ENCODE measurements around the gene NPC1L1.

Gene NPC1L1

DNA sequence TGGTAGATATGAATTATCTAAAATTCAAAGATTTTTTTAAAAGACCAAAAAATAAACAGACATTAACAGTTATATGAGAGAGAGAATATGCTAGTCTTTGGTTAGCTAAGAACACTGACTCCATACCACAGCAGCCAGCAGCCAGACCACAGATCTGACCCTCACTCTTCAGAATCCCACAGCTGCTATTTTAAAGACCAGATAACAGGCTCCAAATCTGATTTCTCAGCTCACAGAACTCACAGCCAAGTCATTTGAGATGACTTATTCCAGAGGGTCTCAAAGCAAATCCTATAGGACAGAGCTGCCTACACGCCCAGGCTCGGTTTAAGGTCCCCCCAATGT, 71.0 kb downstream of the NPC1L1 start:
- ChIA-PET POLR2A (no interaction called here), CTCF (interaction anchor here (0.6 to 1.0 kb wide), 3 partner anchors 54 to 229 kb away, joined by 3 to 5 read pairs (median 3); no protein-coding TSS in a partner anchor)
- no peak for TF ChIP-seq ZNF335 (tag by site-specific recombination; conservative IDR thresholded peaks at IDR 0.05)
- TF ChIP-seq ZNF670 (tag by site-specific recombination; IDR thresholded peaks at IDR 0.05; ENCODE audit: low read depth), result no peak
- TF ChIP-seq, protein P1, sequence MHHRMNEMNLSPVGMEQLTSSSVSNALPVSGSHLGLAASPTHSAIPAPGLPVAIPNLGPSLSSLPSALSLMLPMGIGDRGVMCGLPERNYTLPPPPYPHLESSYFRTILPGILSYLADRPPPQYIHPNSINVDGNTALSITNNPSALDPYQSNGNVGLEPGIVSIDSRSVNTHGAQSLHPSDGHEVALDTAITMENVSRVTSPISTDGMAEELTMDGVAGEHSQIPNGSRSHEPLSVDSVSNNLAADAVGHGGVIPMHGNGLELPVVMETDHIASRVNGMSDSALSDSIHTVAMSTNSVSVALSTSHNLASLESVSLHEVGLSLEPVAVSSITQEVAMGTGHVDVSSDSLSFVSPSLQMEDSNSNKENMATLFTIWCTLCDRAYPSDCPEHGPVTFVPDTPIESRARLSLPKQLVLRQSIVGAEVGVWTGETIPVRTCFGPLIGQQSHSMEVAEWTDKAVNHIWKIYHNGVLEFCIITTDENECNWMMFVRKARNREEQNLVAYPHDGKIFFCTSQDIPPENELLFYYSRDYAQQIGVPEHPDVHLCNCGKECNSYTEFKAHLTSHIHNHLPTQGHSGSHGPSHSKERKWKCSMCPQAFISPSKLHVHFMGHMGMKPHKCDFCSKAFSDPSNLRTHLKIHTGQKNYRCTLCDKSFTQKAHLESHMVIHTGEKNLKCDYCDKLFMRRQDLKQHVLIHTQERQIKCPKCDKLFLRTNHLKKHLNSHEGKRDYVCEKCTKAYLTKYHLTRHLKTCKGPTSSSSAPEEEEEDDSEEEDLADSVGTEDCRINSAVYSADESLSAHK (tag by site-specific recombination; IDR thresholded peaks at IDR 0.05), result no peak
- TF ChIP-seq, protein P2, sequence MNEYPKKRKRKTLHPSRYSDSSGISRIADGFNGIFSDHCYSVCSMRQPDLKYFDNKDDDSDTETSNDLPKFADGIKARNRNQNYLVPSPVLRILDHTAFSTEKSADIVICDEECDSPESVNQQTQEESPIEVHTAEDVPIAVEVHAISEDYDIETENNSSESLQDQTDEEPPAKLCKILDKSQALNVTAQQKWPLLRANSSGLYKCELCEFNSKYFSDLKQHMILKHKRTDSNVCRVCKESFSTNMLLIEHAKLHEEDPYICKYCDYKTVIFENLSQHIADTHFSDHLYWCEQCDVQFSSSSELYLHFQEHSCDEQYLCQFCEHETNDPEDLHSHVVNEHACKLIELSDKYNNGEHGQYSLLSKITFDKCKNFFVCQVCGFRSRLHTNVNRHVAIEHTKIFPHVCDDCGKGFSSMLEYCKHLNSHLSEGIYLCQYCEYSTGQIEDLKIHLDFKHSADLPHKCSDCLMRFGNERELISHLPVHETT (tag by site-specific recombination; IDR thresholded peaks at IDR 0.05), result no peak
- TF ChIP-seq ZNF707 (tag by site-specific recombination; IDR thresholded peaks at IDR 0.05), result no peak
- no peak for TF ChIP-seq ZNF266 (tag by site-specific recombination; IDR thresholded peaks at IDR 0.05; ENCODE audit: low read depth)
- no peak for TF ChIP-seq ZNF354C (tag by site-specific recombination; IDR thresholded peaks at IDR 0.05; ENCODE audit: borderline replicate concordance, low read depth)
- TF ChIP-seq, protein P3, sequence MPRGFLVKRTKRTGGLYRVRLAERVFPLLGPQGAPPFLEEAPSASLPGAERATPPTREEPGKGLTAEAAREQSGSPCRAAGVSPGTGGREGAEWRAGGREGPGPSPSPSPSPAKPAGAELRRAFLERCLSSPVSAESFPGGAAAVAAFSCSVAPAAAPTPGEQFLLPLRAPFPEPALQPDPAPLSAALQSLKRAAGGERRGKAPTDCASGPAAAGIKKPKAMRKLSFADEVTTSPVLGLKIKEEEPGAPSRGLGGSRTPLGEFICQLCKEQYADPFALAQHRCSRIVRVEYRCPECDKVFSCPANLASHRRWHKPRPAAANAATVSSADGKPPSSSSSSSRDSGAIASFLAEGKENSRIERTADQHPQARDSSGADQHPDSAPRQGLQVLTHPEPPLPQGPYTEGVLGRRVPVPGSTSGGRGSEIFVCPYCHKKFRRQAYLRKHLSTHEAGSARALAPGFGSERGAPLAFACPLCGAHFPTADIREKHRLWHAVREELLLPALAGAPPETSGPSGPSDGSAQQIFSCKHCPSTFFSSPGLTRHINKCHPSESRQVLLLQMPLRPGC (tag by site-specific recombination; IDR thresholded peaks at IDR 0.05), result no peak
- no peak for TF ChIP-seq ZFP69B (tag by site-specific recombination; IDR thresholded peaks at IDR 0.05)
- TF ChIP-seq ZNF501 (tag by site-specific recombination; IDR thresholded peaks at IDR 0.05), result no peak
- Histone ChIP-seq H3K4me3 (ENCODE audit: low read depth, low read length) (no peak overlapping the region), H3K9me3 (ENCODE audit: control insufficient read depth, insufficient read depth, low read depth, low read length) (no peaks in the 10 kb centered on the region), H3K36me3 (ENCODE audit: control insufficient read depth in 2 of 2, insufficient read depth in 1 of 2, low read length in 2 of 2) (peaks cover 21 to 57% of the 10 kb centered on the region in 2 experiments), H3K27ac (ENCODE audit: extremely low read depth, low read depth, low read length) (no peak overlapping the region), H3K4me1 (ENCODE audit: control insufficient read depth, insufficient read depth, low read length) (peaks cover 5% of the 10 kb centered on the region)

DNA sequence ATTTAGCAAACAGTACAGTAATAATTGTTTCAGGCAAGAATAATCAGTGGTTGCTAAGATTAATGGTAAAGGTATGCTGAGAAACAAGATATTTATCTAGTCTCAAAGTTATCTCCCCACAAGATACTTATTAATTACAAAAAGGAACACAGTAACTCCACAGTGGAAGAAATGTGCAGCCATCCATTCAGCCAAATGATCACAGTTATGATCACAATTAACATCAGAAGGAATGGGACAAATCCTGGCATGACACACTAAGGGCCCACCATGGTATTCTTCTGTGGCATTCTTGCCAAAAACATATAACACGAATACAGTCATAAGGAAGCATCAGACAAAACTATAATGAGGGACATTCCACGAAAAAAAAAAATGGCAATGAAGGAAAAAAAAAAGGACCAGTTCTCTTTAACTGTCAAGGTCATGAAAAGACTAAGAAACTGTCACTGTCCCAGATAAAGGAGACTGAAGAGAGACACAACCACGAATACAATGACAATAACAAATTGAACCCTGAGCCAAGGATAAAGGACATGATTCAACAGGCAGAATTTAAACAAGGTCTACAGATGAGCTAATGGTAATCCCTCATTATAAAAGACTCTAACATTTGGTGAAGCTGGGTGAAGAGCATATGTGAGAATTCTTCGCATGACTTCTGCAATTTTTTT, 71.5 kb downstream of the NPC1L1 start:
- ChIA-PET CTCF (interaction anchor here (0.6 to 1.0 kb wide), 3 partner anchors 53 to 229 kb away, joined by 3 to 5 read pairs (median 3); no protein-coding TSS in a partner anchor), POLR2A (no interaction called here)

More for the DNA sequence above, 71.5 kb downstream of the NPC1L1 start:
- Histone ChIP-seq H3K4me1 (ENCODE audit: control insufficient read depth, insufficient read depth, low read length) (peaks cover 5% of the 10 kb centered on the region), H3K36me3 (ENCODE audit: control insufficient read depth in 2 of 2, insufficient read depth in 1 of 2, low read length in 2 of 2) (peaks cover 19 to 53% of the 10 kb centered on the region in 2 experiments; a peak in 2 of 3 replicates), H3K27ac (ENCODE audit: extremely low read depth, low read depth, low read length) (no peak overlapping the region), H3K9me3 (ENCODE audit: control insufficient read depth, insufficient read depth, low read depth, low read length) (no peaks in the 10 kb centered on the region), H3K4me3 (ENCODE audit: low read depth, low read length) (no peak overlapping the region)
- peak; percentile 37; the same call in 1 of the 2 replicates for TF ChIP-seq SCRT2 (tag by site-specific recombination; IDR thresholded peaks at IDR 0.05)
- TF ChIP-seq ZNF138 (tag by site-specific recombination; IDR thresholded peaks at IDR 0.05; ENCODE audit: borderline replicate concordance), result no peak
- TF ChIP-seq, protein P4, sequence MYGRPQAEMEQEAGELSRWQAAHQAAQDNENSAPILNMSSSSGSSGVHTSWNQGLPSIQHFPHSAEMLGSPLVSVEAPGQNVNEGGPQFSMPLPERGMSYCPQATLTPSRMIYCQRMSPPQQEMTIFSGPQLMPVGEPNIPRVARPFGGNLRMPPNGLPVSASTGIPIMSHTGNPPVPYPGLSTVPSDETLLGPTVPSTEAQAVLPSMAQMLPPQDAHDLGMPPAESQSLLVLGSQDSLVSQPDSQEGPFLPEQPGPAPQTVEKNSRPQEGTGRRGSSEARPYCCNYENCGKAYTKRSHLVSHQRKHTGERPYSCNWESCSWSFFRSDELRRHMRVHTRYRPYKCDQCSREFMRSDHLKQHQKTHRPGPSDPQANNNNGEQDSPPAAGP (tag by site-specific recombination; IDR thresholded peaks at IDR 0.05), result no peak
- TF ChIP-seq, protein P5, sequence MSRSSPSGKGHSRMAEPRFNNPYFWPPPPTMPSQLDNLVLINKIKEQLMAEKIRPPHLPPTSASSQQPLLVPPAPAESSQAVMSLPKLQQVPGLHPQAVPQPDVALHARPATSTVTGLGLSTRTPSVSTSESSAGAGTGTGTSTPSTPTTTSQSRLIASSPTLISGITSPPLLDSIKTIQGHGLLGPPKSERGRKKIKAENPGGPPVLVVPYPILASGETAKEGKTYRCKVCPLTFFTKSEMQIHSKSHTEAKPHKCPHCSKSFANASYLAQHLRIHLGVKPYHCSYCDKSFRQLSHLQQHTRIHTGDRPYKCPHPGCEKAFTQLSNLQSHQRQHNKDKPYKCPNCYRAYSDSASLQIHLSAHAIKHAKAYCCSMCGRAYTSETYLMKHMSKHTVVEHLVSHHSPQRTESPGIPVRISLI (tag by site-specific recombination; IDR thresholded peaks at IDR 0.05), result peak; percentile 48; the same call in 1 of the 2 replicates

Data from HEK293 (cell line).